C4-2B (cell line): ENCODE data around the gene JMJD8.
A peak's percentile ranks its signal among the peaks of the same experiment; 100 is the strongest.
"Not testable (repeated sequence)": the region's sequence is repeated elsewhere in the genome, so short reads cannot be mapped to it uniquely, and the experiment has no call there.

ENCODE experiments used
- H3K27ac ChIP-seq: fragments of 450-650 bp; 2 replicates; pipeline ENCODE4 v1.5.1; 2017
- ZFX ChIP-seq: fragments of 450-650 bp; IDR thresholded peaks from 2 replicates; pipeline ENCODE4 v1.6.1; 2017
- TF ChIP-seq, protein P1 (sequence below): fragments of 450-650 bp; conservative IDR thresholded peaks from 2 replicates; pipeline ENCODE4 v1.5.1; 2017; ENCODE audit warnings: mild to moderate bottlenecking

The JMJD8 gene

DNA sequence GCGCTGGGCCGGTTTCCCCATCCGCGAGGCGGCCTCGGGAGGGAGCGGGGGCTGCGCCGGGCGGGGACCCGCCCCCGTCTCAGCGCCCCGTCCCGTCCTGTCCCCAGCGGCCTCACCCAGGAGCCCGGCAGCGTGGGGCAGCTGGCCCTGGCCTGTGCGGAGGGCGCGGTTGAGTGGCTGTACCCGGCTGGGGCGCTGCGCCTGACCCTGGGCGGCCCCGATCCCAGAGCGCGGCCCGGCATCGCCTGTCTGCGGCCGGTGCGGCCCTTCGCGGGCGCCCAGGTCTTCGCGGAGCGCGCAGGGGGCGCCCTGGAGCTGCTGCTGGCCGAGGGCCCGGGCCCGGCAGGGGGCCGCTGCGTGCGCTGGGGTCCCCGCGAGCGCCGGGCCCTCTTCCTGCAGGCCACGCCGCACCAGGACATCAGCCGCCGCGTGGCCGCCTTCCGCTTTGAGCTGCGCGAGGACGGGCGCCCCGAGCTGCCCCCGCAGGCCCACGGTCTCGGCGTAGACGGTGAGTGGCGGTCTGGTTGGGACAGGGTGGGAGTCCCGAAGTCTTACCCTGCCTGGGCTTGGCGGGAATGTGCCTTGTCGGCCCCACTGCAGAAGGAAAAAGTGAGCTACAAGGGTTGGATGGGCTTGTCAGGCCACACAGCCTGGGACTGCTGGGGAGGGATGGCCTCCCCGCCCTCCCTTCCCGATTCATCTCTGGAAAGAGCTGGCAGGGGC lies 31.5 kb upstream of the JMJD8 start:
- TF ChIP-seq, protein P1, sequence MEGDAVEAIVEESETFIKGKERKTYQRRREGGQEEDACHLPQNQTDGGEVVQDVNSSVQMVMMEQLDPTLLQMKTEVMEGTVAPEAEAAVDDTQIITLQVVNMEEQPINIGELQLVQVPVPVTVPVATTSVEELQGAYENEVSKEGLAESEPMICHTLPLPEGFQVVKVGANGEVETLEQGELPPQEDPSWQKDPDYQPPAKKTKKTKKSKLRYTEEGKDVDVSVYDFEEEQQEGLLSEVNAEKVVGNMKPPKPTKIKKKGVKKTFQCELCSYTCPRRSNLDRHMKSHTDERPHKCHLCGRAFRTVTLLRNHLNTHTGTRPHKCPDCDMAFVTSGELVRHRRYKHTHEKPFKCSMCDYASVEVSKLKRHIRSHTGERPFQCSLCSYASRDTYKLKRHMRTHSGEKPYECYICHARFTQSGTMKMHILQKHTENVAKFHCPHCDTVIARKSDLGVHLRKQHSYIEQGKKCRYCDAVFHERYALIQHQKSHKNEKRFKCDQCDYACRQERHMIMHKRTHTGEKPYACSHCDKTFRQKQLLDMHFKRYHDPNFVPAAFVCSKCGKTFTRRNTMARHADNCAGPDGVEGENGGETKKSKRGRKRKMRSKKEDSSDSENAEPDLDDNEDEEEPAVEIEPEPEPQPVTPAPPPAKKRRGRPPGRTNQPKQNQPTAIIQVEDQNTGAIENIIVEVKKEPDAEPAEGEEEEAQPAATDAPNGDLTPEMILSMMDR: peak; percentile 62
- TF ChIP-seq ZFX: peak; percentile 73
- H3K27ac ChIP-seq: peak overlapping the region; percentile 82

DNA sequence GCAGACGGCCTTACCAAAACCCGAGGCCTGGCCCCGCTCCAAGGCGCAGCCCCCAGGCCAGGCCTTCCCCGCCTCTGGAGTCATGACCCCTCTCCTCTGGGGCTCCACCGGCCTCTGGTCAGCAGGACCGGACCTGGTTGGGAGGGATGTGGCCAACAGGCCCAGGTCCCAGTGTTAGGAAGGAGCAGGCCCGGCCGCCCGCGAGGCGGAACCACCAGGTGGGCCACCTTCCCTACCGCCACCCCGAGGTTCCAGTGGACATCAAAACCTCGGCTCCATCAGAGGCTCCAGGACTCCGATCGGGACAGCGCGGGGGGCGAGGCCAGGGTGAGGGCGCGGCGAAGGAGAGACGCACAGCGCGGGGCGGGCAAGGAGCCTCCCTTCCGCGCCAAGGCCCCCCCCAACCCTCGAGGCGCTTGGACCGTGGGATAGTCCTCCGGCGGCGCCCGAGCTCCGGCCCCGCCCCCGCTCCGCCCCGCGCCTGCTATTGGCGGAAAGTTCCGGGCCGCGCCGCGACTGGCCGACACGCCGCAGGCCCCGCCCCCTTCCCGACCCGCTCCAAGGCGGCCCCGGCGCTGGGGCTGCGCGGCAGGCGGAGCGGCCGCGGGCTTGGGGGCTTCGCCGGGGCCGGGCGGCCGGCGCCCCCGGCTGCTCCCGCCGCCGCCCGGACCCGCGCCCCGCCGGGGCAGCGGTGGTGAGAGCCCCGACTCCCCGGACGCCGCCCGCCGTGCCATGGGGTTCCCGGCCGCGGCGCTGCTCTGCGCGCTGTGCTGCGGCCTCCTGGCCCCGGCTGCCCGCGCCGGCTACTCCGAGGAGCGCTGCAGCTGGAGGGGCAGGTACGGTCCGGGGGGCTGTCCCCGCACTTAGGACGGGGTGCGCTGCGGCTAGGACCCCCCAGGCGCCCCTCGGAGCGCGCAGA lies 30.7 kb upstream of the JMJD8 start, which contains the start of gene METRN:
METRN (plus strand) TSS at position 561 of the 919 bp plus-strand sequence; CDS start at position 733, 172 bp downstream.
- TF ChIP-seq, protein P1: no peak
- TF ChIP-seq ZFX: no peak
- peak within 1 kb of the TSS; percentile 82 for H3K27ac ChIP-seq

DNA sequence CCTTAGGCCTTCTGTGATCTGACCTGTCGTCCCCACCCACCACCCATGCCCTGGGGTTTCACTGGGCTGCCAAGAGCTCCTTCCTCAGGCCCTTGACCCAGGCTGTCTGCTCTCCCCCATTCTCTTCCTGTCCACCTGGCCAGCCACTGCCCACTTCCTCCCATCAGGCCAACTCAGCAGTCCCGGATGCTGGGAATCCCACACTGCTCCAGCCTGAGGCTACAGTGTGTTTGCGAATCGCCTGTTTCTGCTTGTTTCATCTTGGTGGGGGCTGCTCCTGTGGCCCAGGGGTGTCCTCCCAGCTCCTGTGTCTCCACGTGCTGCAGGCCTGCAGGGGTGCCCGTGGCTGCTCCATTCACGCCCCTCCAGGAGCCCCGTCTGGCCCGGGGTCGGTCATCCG lies 29.9 kb upstream of the JMJD8 start:
- H3K27ac ChIP-seq: peak overlapping the region; percentile 82
- TF ChIP-seq, protein P1: no peak

- H3K27ac ChIP-seq: not testable (repeated sequence)
- TF ChIP-seq, protein P1: peak; percentile 48
Measured at GRCh38 chr16:712740-713250, 28.7 kb upstream of the JMJD8 start.

DNA sequence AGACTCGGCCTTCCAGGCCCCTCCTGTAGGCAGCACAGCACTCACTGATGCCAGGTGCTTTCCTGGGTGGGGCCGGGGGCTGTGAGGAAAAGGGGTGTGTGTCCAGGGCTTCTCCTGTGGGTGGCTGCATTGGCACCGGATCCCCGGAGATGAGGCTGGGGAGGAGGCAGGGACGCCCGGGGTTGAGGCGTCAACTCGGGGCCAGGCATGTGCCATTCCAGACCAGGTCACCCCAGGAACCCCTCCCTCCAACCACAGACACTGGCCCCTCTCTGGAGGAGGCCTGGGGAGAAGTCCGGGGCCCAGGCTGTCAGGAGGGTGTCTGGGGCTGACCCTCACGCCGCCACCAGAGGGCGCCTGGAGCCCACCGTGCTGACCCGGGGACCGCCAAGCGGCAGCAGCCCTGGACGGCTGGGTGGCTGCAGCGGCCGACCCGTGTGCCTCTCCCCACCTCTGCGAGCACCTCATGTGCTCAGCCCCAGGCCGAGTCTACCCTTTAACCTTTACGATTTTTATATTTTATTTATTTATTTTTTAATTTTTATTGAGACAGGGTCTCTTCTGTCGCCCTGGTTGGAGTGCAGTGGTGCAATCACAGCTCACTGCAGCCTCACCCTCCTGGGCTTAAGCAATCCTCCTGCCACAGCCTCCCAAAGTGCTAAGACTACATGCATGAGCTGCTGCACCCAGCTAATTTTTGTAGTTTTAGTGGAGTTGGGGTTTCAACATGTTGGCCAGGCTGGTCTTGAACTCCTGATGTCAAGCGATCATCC lies 27.6 kb upstream of the JMJD8 start:
- H3K27ac ChIP-seq: no peak overlapping the region
- TF ChIP-seq ZFX: no peak
- TF ChIP-seq, protein P1: peak; percentile 92

- H3K27ac ChIP-seq: no peak overlapping the region
Measured at GRCh38 chr16:711084-711483, 26.9 kb upstream of the JMJD8 start.

More at GRCh38 chr16:711084-711483, 26.9 kb upstream of the JMJD8 start:
- TF ChIP-seq, protein P1: no peak
- no peak for TF ChIP-seq ZFX
